Uterus (tissue), 4 donors: ENCODE results near the gene SETDB2. TPM values are rescaled to one million over a fixed set of nuclear protein-coding genes. Genes with fewer than 3 reads are reported as not detected.

Experiments
- DNase-seq, 2 donors: peaks; one replicate each; pipeline ENCODE4 v3.0.0-alpha.2; 2019 to 2020
- H3K27ac ChIP-seq, 2 donors: fragments of 200-600 bp; sonication (generic); 1 replicate in 1 of 2; 2 replicates in 1 of 2; pipeline ENCODE4 v1.5.1; 2016 to 2018
- H3K27me3 ChIP-seq, 2 donors: fragments of 200-600 bp; sonication (generic); one replicate each; pipeline ENCODE4 v1.5.1; 2018 to 2019; ENCODE audit warnings: control low read depth in 1 of 2
- H3K36me3 ChIP-seq, 2 donors: fragments of 200-600 bp; sonication (generic); one replicate each; pipeline ENCODE4 v1.5.1; 2019; ENCODE audit warnings: control low read depth in 1 of 2
- H3K4me1 ChIP-seq, 2 donors: fragments of 200-600 bp; sonication (generic); one replicate each; pipeline ENCODE4 v1.5.1; 2018 to 2019; ENCODE audit warnings: control low read depth in 1 of 2
- H3K4me3 ChIP-seq, 2 donors: fragments of 200-600 bp; sonication (generic); 1 replicate in 1 of 2; 2 replicates in 1 of 2; pipeline ENCODE4 v1.5.1; 2018 to 2019; ENCODE audit warnings: mild to moderate bottlenecking in 1 of 2
- H3K9me3 ChIP-seq, 2 donors: fragments of 200-600 bp; sonication (generic); one replicate each; pipeline ENCODE4 v1.5.1; 2019; ENCODE audit warnings: control low read depth in 1 of 2
- POLR2A ChIP-seq, 2 donors: fragments of 450-650 bp; IDR thresholded peaks; one replicate each; pipeline ENCODE4 v1.6.1; 2016; ENCODE audit warnings: antibody characterized with exemption in 2 of 2, mild to moderate bottlenecking in 1 of 2, moderate library complexity in 1 of 2
- intact Hi-C: fragments of 100-400 bp; cut with DNase I; formaldehyde crosslinking; loops from one replicate; pipeline ENCODE4 v1.15.1; 2023; ENCODE audit warnings: low total_unique reads
- total RNA-seq, 4 donors: library from RNA; depleted of rRNA in 3 of 4; stranded (reverse); fragments of >200 nt in 3 of 4; gene quantifications; one replicate each; pipeline versions ENCODE4 v1.1.0 to v1.2.4, GENCODE V29; 2014 to 2023
- TF ChIP-seq, protein P1 (sequence below), 4 experiments: fragments of 200-600 bp in 2 of 4; fragments of 450-650 bp in 2 of 4; sonication (generic) in 2 of 4; IDR thresholded peaks; one replicate each; pipeline ENCODE4 v1.5.1; 2016 to 2019; ENCODE audit warnings: antibody characterized with exemption in 4 of 4, mild to moderate bottlenecking in 2 of 4, moderate library complexity in 1 of 4
- donor health status: DM: yes; HTN: yes; CAD: no.

The SETDB2 gene
- total RNA-seq, 4 donors from 2014 or later: 9.5 to 24.1 (median 19.0) TPM

DNA sequence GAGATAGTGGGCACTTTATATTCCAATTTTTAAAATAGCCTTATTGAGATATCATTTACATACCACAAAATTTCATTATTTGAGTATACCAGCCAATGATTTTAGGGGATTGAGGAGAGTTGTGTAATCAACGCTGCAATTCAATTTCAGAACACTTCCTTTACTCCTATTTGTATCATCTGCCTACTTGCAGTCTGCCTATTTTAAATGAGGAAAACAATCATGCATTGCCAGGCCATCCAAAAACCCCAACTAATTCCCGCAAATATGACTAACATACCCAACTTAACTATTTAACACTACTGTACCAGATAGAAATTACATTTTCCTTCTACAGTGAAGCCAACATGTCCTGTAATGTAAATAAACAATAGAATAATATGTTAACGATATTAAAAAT is 26.9 kb upstream of the SETDB2 start:
- Histone ChIP-seq H3K4me1 (no peaks in the 10 kb centered on the region), H3K27ac (no peak overlapping the region), H3K27me3 (no peaks in the 10 kb centered on the region), H3K36me3 (no peaks in the 10 kb centered on the region), H3K9me3 (no peaks in the 10 kb centered on the region), H3K4me3 (no peak overlapping the region)
- TF ChIP-seq, protein P1, sequence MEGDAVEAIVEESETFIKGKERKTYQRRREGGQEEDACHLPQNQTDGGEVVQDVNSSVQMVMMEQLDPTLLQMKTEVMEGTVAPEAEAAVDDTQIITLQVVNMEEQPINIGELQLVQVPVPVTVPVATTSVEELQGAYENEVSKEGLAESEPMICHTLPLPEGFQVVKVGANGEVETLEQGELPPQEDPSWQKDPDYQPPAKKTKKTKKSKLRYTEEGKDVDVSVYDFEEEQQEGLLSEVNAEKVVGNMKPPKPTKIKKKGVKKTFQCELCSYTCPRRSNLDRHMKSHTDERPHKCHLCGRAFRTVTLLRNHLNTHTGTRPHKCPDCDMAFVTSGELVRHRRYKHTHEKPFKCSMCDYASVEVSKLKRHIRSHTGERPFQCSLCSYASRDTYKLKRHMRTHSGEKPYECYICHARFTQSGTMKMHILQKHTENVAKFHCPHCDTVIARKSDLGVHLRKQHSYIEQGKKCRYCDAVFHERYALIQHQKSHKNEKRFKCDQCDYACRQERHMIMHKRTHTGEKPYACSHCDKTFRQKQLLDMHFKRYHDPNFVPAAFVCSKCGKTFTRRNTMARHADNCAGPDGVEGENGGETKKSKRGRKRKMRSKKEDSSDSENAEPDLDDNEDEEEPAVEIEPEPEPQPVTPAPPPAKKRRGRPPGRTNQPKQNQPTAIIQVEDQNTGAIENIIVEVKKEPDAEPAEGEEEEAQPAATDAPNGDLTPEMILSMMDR (IDR thresholded peaks at IDR 0.05): no peak
- no peak for TF ChIP-seq POLR2A (IDR thresholded peaks at IDR 0.05)
- intact Hi-C loops: no loop called here
- DNase-seq: no peak

DNA sequence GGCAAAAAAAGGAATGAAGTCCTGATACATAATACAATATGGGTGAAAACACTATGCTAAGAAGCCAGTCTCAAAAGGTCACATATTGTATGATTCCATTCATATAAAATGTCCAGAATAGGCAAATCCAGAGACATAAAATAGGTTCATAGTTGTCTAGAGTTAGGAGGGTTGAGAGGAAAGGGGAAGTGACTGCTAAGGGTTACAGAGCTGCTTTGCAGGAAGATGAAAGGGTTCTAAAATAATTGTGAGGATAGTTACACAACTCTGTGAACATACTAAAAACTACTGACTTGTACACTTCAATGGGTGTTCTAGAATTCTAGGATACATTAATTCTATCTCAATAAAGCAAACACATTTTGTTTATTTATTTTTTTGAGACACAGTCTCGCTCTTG is 25.9 kb upstream of the SETDB2 start:
- no peak for DNase-seq
- TF ChIP-seq, protein P1 (IDR thresholded peaks at IDR 0.05): no peak
- TF ChIP-seq POLR2A (IDR thresholded peaks at IDR 0.05): no peak
- Histone ChIP-seq H3K4me1 (no peaks in the 10 kb centered on the region), H3K4me3 (no peak overlapping the region), H3K36me3 (no peaks in the 10 kb centered on the region), H3K9me3 (no peaks in the 10 kb centered on the region), H3K27me3 (no peaks in the 10 kb centered on the region), H3K27ac (no peak overlapping the region)
- intact Hi-C loops: no loop called here

DNA sequence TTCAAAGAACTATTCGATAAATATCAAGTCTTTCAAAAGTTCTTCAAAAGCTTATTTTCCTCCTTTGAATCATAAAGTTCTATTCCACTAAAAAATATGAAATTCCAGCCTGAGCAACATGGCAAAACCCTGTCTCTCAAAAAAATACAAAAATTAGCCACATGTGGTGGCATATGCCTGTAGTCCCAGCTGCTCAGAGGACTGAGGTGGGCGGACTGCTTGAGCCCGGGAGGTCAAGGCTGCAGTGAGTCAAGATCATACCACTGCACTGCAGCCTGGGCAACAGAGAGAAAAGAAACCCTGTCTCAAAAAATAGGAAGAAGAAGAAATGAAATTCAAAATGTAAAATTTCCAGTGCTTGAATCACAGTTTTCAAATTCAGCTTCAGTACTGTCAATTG is 24.8 kb upstream of the SETDB2 start:
- Histone ChIP-seq H3K36me3 (no peaks in the 10 kb centered on the region), H3K9me3 (no peaks in the 10 kb centered on the region), H3K27me3 (no peaks in the 10 kb centered on the region), H3K27ac (no peak overlapping the region), H3K4me3 (no peak overlapping the region), H3K4me1 (no peaks in the 10 kb centered on the region)
- intact Hi-C loops: no loop called here
- TF ChIP-seq, protein P1 (IDR thresholded peaks at IDR 0.05): no peak
- no peak for TF ChIP-seq POLR2A (IDR thresholded peaks at IDR 0.05)
- no peak for DNase-seq

DNA sequence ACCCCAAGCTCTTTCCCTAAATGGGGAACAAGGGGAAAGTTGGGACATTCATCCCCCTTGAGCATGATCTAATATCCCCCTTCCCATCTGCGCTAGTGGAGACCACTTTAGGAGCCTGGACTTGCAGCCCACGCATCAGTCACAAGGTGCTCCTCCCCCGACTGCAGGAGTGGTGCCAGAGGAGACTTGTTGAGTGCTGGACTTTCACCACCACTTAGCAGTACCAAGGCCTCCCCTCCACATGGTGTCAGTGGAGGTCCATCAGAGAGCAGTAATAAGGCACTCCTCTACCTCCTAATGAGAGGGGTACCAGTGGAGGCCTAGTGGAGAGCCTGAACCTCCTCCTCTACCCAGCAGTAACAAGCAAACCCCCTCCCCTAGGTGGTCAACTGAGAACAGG is 22.7 kb upstream of the SETDB2 start:
- no peak for DNase-seq
- intact Hi-C loops: no loop called here
- no peak overlapping the region for H3K27ac ChIP-seq

DNA sequence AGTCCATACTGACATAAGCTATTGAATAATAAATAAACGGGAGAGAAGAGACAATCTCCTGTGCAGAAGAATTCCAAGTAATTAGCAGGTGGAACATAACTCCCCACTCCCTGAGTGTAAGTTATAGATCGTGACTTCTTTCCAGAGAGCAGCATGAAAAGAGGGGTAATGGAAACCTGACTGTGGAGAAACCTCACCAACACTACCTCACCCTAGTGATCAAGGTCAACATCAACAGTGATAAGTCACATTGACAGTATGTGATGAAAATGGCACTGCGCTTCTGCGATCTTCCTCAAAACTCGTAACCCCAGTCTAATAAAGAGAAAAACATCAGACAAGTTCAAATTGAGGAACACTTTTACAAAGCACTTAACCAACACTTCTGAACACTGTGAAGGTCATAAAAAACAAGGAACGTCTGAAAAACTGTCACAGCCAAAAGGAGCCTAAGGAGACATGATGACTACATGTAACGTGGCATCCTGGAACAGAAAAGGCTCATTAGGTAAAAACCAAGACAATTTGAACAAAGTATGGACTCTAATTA is 20.0 kb upstream of the SETDB2 start:
- Histone ChIP-seq H3K4me3 (no peak overlapping the region), H3K9me3 (no peaks in the 10 kb centered on the region), H3K27ac (no peak overlapping the region), H3K4me1 (no peaks in the 10 kb centered on the region), H3K36me3 (no peaks in the 10 kb centered on the region), H3K27me3 (no peaks in the 10 kb centered on the region)
- intact Hi-C loops: no loop called here
- no peak for TF ChIP-seq POLR2A (IDR thresholded peaks at IDR 0.05)
- TF ChIP-seq, protein P1 (IDR thresholded peaks at IDR 0.05): no peak
- no peak for DNase-seq

More for the DNA sequence above, 22.7 kb upstream of the SETDB2 start:
- no peaks in the 10 kb centered on the region for H3K9me3 ChIP-seq
- no peaks in the 10 kb centered on the region for H3K36me3 ChIP-seq
- H3K27me3 ChIP-seq: no peaks in the 10 kb centered on the region
- TF ChIP-seq, protein P1 (IDR thresholded peaks at IDR 0.05): no peak
- no peak for TF ChIP-seq POLR2A (IDR thresholded peaks at IDR 0.05)
- H3K4me3 ChIP-seq: no peak overlapping the region
- no peaks in the 10 kb centered on the region for H3K4me1 ChIP-seq
